IMR-90 (cell line): ENCODE results near the gene SMARCD2. TPM values are rescaled to one million over a fixed set of nuclear protein-coding genes. Genes with fewer than 3 reads are reported as not detected.

Experiments
- ATAC-seq: fragments of 200-7000 bp; cut with Tn5 transposase; 2 replicates; pipeline ENCODE4 v1.9.1; 2020; ENCODE audit warnings: low read depth, mild to moderate bottlenecking, moderate library complexity
- BruUV-seq: library from RNA; stranded (reverse); fragments of 400-500 nt; replicated peaks from 2 replicates; lab custom pipeline; 2021; lab: Mats Ljungman, UMichigan
- CTCF ChIA-PET: fragments of 300-600 bp; formaldehyde crosslinking; extraction: SDS; loops from one replicate; lab custom pipeline; 2021; ENCODE audit warnings: antibody characterized with exemption; lab: Yijun Ruan, JAX
- POLR2A ChIA-PET: fragments of 300-600 bp; sonication (Branson Sonifier 250); formaldehyde crosslinking; loops from one replicate; lab custom pipeline; 2022; ENCODE audit warnings: antibody characterized with exemption; ENCODE audit not compliant: unreplicated experiment; lab: Charles Lee
- DNase-seq: peaks from one replicate; pipeline ENCODE4 v3.0.0; 2013
- H2AFZ ChIP-seq: replicated peaks from 2 replicates; pipeline ENCODE3; 2013; ENCODE audit warnings: low read length, mild to moderate bottlenecking; ENCODE audit not compliant: poor library complexity
- H2AK5ac ChIP-seq: 2 replicates; pipeline ENCODE4 v1.6.1; 2013; ENCODE audit warnings: low read depth, low read length, inconsistent platforms
- H2AK9ac ChIP-seq: replicated peaks from 2 replicates; pipeline ENCODE3; 2013; ENCODE audit warnings: mild to moderate bottlenecking, low read depth, low read length, moderate library complexity; ENCODE audit not compliant: poor library complexity
- H2BK120ac ChIP-seq: 2 replicates; pipeline ENCODE4 v1.6.1; 2013; ENCODE audit warnings: low read depth, low read length, inconsistent platforms
- H2BK15ac ChIP-seq: 3 replicates; pipeline ENCODE4 v1.6.1; 2013; ENCODE audit warnings: low read depth, low read length, inconsistent platforms
- H2BK20ac ChIP-seq: 2 replicates; pipeline ENCODE4 v1.6.1; 2013; ENCODE audit warnings: low read depth, mild to moderate bottlenecking, inconsistent platforms, low read length, moderate library complexity
- H2BK5ac ChIP-seq: 2 replicates; pipeline ENCODE4 v1.6.1; 2013; ENCODE audit warnings: mild to moderate bottlenecking, low read depth, low read length, inconsistent platforms; ENCODE audit not compliant: poor library complexity, severe bottlenecking
- H3K14ac ChIP-seq: replicated peaks from 2 replicates; pipeline ENCODE4 v1.6.1; 2013; ENCODE audit warnings: low read depth, low read length, inconsistent platforms
- H3K18ac ChIP-seq: 2 replicates; pipeline ENCODE4 v1.6.1; 2013; ENCODE audit warnings: low read depth, low read length, control low read depth
- H3K23ac ChIP-seq: 2 replicates; pipeline ENCODE4 v1.6.1; 2013; ENCODE audit warnings: low read depth, low read length, inconsistent platforms
- H3K27ac ChIP-seq: 2 replicates; pipeline ENCODE4 v1.5.1; 2013; ENCODE audit warnings: mild to moderate bottlenecking, control low read depth, low read length; ENCODE audit not compliant: insufficient read depth
- H3K27me3 ChIP-seq: 2 replicates; pipeline ENCODE4 v1.6.1; 2013; ENCODE audit warnings: low read length; ENCODE audit not compliant: control insufficient read depth, insufficient read depth
- H3K36me3 ChIP-seq: 2 replicates; pipeline ENCODE4 v1.6.1; 2013; ENCODE audit warnings: low read length, mixed read lengths; ENCODE audit not compliant: control insufficient read depth, insufficient read depth
- H3K4ac ChIP-seq: 2 replicates; pipeline ENCODE4 v1.6.1; 2013; ENCODE audit warnings: low read depth, low read length, inconsistent platforms
- H3K4me1 ChIP-seq: 2 replicates; pipeline ENCODE4 v1.6.1; 2013; ENCODE audit warnings: low read length, mixed read lengths; ENCODE audit not compliant: control insufficient read depth, insufficient read depth
- H3K4me2 ChIP-seq: 2 replicates; pipeline ENCODE4 v1.6.1; 2013; ENCODE audit warnings: low read depth, mild to moderate bottlenecking, control low read depth, low read length, moderate library complexity
- H3K4me3 ChIP-seq: 2 replicates; pipeline ENCODE4 v1.5.1; 2013; ENCODE audit warnings: low read depth, mild to moderate bottlenecking, control low read depth, low read length, moderate library complexity; ENCODE audit not compliant: insufficient read depth
- H3K56ac ChIP-seq: 2 replicates; pipeline ENCODE4 v1.6.1; 2013; ENCODE audit warnings: low read length, inconsistent platforms; ENCODE audit not compliant: insufficient read depth; ENCODE audit errors: extremely low read depth
- H3K79me1 ChIP-seq, 2 experiments: 2 replicates each; pipeline ENCODE4 v1.6.1; 2013; ENCODE audit warnings: low read length in 2 of 2, inconsistent platforms in 1 of 2, low read depth in 1 of 2
- H3K9ac ChIP-seq: 2 replicates; pipeline ENCODE4 v1.6.1; 2013; ENCODE audit warnings: low read depth, low read length, control low read depth
- H3K9me1 ChIP-seq: 2 replicates; pipeline ENCODE4 v1.6.1; 2013; ENCODE audit warnings: low read length, inconsistent platforms; ENCODE audit not compliant: insufficient read depth
- H3K9me3 ChIP-seq: 2 replicates; pipeline ENCODE4 v1.6.1; 2013; ENCODE audit warnings: low read length; ENCODE audit not compliant: control insufficient read depth, insufficient read depth
- H4K20me1 ChIP-seq: 2 replicates; pipeline ENCODE4 v1.6.1; 2013; ENCODE audit warnings: low read length, inconsistent platforms; ENCODE audit not compliant: insufficient read depth
- H4K5ac ChIP-seq: 2 replicates; pipeline ENCODE4 v1.6.1; 2013; ENCODE audit warnings: mild to moderate bottlenecking, low read depth, low read length, control low read depth
- H4K8ac ChIP-seq, 2 experiments: 2 replicates each; pipeline ENCODE4 v1.6.1; 2013; ENCODE audit warnings: low read depth in 2 of 2, low read length in 2 of 2, control low read depth in 1 of 2, inconsistent platforms in 1 of 2
- H4K91ac ChIP-seq: 2 replicates; pipeline ENCODE4 v1.6.1; 2013; ENCODE audit warnings: low read depth, low read length, inconsistent platforms; ENCODE audit not compliant: insufficient read depth
- POLR2A ChIP-seq: IDR thresholded peaks from 2 replicates; pipeline ENCODE4 v1.6.1; 2012; ENCODE audit warnings: mild to moderate bottlenecking, low read depth, low read length
- RCOR1 ChIP-seq: IDR thresholded peaks from 2 replicates; pipeline ENCODE4 v1.6.1; 2012; ENCODE audit warnings: mild to moderate bottlenecking, low read length, improper control_type of control experiment; ENCODE audit not compliant: insufficient replicate concordance
- WGBS, 2 experiments: methylation state at CpG; one replicate each; pipeline versions ENCODE4 v1.1.5 to v1.1.7; 2013; ENCODE audit warnings: missing lambda C conversion rate in 2 of 2; ENCODE audit not compliant: insufficient read length in 1 of 2; ENCODE audit errors: extremely low coverage in 2 of 2; 5-methylcytosine and 5-hydroxymethylcytosine counted together
- dilution Hi-C: fragments of 300-500 bp; cut with HindIII; formaldehyde crosslinking; loops from one replicate; pipeline ENCODE4 v1.14.3; 2018; ENCODE audit warnings: low sequenced_read_pairs; ENCODE audit not compliant: unreplicated experiment
- in situ Hi-C: fragments of 300-500 bp; cut with MboI; formaldehyde crosslinking; loops from 3 replicates; pipeline ENCODE4 v1.14.3; 2019; ENCODE audit warnings: low sequenced_read_pairs, inconsistent platforms, mixed read lengths
- intact Hi-C: fragments of 100-400 bp; cut with micrococcal nuclease; formaldehyde crosslinking; loops from 2 replicates; pipeline ENCODE4 v1.10.0; 2022
- polyA plus RNA-seq, 3 experiments: library from polyadenylated mRNA; depleted of rRNA; stranded (reverse); fragments of >200 nt; gene quantifications; 2 replicates each; pipeline ENCODE4 v1.2.3, GENCODE V29; 2012; ENCODE audit warnings: low replicate concordance in 1 of 3
- total RNA-seq: library from RNA; depleted of rRNA; stranded (reverse); fragments of >200 nt; gene quantifications from 2 replicates; pipeline ENCODE4 v1.2.3, GENCODE V29; 2012

Gene SMARCD2
- total and polyA plus RNA-seq, 2 of the 4 experiments (the other 2 are of a cell fraction), result 56.9 to 91.2 TPM

DNA sequence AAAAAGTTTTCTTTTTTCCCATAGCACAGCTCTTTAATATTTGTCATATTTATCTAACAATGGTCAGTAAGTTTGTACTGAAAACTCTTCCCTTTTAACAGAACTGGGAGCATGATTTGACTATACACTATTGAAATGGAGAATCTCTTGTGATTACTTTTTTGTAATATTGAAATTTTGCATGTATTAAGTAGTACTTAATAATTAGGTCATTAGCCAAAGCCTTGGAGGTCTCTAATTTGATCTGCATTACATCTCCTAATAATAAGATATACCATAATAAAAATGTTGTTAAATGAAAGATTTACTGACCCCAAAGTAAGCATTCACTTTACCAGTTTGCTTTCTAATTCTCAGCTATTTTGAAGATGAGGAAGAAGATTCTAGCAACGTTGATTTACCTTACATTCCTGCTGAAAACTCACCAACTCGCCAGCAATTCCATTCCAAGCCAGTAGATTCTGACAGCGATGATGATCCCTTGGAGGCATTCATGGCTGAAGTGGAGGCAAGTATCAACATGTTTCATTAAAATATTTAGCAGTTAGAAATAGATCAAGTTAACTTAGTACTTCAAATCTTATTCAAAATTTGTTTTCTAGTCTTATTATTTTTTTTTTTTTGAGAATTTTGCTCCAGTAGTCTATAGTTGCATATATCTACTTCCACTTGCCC is 50.3 kb downstream of the SMARCD2 start:
- Histone ChIP-seq H2AK5ac (no peak overlapping the region), H3K36me3 (peaks cover 66% of the 10 kb centered on the region), H3K27me3 (no peaks in the 10 kb centered on the region), H3K4me3 (no peak overlapping the region), H3K18ac (no peak overlapping the region), H2AFZ (no peak overlapping the region), H3K27ac (no peak overlapping the region), H4K5ac (no peak overlapping the region), H3K79me1 (peaks cover 25 to 58% of the 10 kb centered on the region in 2 experiments), H2BK15ac (no peak overlapping the region), H2BK20ac (no peak overlapping the region), H3K9ac (no peak overlapping the region), H3K4ac (no peak overlapping the region), H3K4me2 (no peak overlapping the region), H3K4me1 (no peaks in the 10 kb centered on the region), H2BK5ac (no peak overlapping the region), H4K91ac (no peak overlapping the region), H3K9me1 (no peaks in the 10 kb centered on the region), H2AK9ac (no peak overlapping the region), H3K23ac (no peak overlapping the region), H2BK120ac (no peak overlapping the region), H4K8ac (no peak overlapping the region), H3K14ac (no peak overlapping the region; the same call in 1 of the 2 replicates), H4K20me1 (peaks cover 35% of the 10 kb centered on the region), H3K56ac (no peak overlapping the region), H3K9me3 (no peaks in the 10 kb centered on the region)
- no TSS peak for BruUV-seq
- CTCF ChIA-PET, result interaction anchor here (0.6 kb wide), 1 partner anchor 15 kb away, joined by 3 read pairs; no protein-coding TSS in a partner anchor
- DNase-seq (no peak), ATAC-seq (no peak)
- in situ Hi-C loops (no loop called here), intact Hi-C loops (no loop called here), dilution Hi-C loops (no loop called here)
- TF ChIP-seq POLR2A (no peak), RCOR1 (no peak)
- POLR2A ChIA-PET, result no interaction called here
- no CpG with 5 or more reads among the region's 3 CpGs for WGBS, 2 experiments
